GM11168 (cell line): ENCODE measurements around the gene CTXN1.
"Not testable (repeated sequence)": the region's sequence is repeated elsewhere in the genome, so short reads cannot be mapped to it uniquely, and the experiment has no call there.

ENCODE experiments used
- in situ Hi-C: fragments of 300-500 bp; cut with MboI; formaldehyde crosslinking; loops from one replicate; pipeline ENCODE4 v1.12.0; 2022; ENCODE audit warnings: low sequenced_read_pairs; ENCODE audit not compliant: unreplicated experiment

CTXN1 gene

GRCh38 chr19:7904074-7905020 is 21.6 kb downstream of the CTXN1 start:
- in situ Hi-C loops: no loop called here

DNA sequence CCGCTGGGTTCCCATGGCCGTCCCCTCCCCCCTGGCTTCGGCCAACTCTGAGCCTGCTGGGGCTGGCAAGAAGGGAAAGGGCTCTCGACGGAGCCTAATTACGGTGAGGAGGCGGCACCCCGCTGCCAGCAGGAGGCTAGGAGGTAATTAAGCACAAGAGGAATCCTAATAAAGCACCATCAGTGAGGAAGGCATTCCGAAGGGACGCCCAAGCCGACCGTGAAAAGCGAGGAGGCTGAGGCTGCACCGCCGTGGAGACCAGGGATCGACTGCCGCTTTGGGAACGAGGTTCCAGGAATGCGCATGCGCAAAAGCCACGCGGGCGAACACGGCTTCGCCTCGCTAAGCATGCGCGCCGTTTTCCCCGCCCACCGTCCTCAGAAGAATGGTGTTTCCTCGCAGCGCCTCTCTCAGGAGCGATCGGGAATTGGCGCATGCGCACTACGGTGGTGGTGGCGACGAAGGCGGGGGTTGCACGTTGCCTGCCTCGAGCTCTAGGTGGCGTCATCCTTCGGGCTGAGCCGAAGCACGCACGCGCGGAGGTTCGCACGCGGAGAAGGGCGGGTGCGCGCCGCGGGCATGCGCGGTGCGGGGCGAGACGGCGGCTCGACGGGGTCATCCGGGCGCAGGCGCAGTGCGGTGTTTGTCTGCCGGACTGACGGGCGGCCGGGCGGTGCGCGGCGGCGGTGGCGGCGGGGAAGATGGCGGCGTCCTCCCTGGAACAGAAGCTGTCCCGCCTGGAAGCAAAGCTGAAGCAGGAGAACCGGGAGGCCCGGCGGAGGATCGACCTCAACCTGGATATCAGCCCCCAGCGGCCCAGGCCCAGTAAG is 22.5 kb downstream of the CTXN1 start, which contains the start of gene MAP2K7:
TSS of gene MAP2K7 (plus strand) at position 634 of the 830 bp plus-strand sequence. CDS start at position 702, 68 bp downstream.
- in situ Hi-C loops: no loop called here

DNA sequence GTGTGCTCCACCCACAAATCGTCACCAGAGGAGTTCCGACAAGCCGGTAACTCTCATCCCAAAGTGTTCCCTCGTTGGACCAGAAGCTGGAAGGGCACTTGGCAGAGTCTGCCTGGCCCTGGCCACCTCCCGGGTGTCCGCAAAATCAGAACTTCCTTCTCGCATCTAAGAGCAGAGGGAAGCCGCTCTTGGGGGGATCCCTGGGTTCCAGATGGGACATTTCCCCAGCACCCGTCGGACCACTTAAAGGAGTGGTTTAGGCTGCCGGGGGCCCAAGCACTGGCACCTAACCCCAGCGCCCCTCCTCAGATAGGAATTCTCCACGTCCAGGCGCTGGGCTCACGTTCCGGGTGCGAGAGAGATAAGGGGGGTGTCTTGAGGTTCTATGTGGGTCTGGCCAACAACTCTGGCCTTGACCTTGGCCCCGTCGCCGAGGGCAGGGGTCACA is 23.1 kb downstream of the CTXN1 start:
- in situ Hi-C loops: no loop called here

GRCh38 chr19:7901337-7901736 is 24.6 kb downstream of the CTXN1 start:
- in situ Hi-C loops: no loop called here

DNA sequence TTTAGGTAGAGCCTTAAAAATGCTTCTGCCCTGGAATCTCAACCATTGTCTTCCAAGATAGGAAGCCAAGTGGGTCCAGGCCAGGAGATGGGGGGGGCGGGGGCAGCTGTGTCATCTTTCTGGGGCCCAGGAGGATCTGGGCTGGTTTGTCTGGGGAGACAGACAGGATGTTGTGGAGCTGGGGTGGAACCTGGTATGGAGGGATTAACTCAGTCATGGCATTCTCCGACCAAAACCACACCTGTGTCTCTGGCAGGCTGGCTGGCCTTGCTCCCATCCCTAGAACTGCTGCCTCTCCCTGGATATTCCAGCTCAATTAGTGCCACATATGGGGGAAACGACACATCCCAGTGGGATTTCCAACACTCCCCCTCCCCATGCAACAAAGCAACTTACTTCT is 25.0 kb downstream of the CTXN1 start:
- in situ Hi-C loops: no loop called here

- in situ Hi-C loops: no loop called here
Measured at GRCh38 chr19:7900401-7900870, 25.5 kb downstream of the CTXN1 start.

- in situ Hi-C loops: no loop called here
Measured at GRCh38 chr19:7899751-7900378, 26.1 kb downstream of the CTXN1 start.

- in situ Hi-C loops: no loop called here
Measured at GRCh38 chr19:7898967-7899366, 27.0 kb downstream of the CTXN1 start.

DNA sequence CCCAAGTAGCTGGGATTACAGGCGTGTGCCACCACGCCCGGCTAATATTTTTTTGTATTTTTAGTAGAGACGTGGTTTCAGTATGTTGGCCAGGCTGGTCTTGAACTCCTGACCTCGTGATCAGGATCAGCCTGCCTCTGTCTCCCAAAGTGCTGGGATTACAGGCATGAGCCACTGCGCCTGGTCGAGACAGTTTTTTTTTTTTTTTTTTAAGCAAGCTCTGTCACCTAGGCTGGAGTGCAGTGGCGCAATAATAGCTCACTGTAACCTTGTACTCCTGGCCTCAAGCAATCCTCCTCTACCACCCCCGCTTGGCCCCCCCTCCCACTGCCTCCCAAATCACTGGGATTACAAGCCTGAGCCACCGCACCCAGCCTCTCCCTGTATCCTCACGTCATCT is 28.6 kb downstream of the CTXN1 start:
- in situ Hi-C loops: no loop called here

DNA sequence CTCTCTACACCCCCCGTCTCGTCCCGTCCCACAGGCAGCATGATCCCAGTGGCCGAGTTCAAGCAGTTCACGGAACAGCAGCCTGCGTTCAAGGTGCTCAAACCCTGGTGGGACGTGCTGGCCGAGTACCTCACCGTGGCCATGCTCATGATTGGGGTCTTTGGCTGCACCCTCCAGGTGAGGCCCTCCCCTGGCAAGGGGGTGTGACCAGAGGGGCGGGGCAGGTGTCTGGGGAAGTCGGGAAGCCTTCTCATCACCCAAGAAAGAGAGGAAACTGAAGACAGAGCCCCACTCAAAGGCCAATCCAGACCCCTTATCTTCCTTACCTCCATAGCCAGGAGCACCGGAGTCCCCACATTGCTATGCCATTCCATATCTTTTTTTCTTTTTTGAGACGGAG is 30.4 kb downstream of the CTXN1 start:
- in situ Hi-C loops: no loop called here

- in situ Hi-C loops: no loop called here
Measured at GRCh38 chr19:7894612-7895309, 31.2 kb downstream of the CTXN1 start.

GRCh38 chr19:7893362-7894101 is 32.4 kb downstream of the CTXN1 start:
- in situ Hi-C loops: not testable (repeated sequence)

GRCh38 chr19:7888826-7889217 is 37.1 kb downstream of the CTXN1 start:
- in situ Hi-C loops: no loop called here

DNA sequence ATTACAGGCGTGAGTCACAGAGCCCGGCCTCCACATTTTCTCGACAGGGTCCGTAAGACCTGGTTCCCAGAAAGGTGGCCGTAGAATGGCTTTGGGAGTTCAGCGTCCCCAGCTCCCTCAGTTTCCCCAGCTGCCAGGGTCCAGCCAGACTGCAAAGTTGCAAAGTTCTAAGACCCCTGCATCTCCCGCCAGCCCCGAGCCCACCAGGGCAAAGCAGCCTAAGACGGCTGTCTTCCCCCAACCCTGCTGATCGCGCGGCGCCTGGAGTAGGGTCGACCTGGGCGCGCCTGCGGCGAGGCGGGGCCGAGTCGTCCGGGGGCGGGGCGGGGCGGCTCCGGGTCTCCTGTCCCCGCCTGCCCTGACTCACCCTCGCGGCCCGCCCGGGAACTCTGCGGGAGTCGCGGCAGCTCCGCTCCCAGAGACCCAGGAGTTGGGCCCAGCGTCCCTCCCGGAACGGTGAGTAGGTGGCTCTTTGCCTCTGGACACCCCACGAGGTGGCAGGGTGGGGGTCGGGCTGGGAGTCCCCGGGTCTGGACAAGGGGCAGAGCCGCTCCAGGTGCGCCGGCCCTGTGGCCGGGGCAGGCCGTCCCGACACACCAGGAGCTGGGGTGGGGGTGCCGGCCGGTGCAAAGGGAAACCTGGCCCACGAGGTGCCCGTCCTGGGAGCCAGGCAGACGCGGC is 37.6 kb downstream of the CTXN1 start, which contains the start of gene LRRC8E:
TSS of gene LRRC8E (plus strand) at position 366 of the 681 bp plus-strand sequence. CDS start 7,094 bp downstream, outside the sequence.
- in situ Hi-C loops: no loop called here

DNA sequence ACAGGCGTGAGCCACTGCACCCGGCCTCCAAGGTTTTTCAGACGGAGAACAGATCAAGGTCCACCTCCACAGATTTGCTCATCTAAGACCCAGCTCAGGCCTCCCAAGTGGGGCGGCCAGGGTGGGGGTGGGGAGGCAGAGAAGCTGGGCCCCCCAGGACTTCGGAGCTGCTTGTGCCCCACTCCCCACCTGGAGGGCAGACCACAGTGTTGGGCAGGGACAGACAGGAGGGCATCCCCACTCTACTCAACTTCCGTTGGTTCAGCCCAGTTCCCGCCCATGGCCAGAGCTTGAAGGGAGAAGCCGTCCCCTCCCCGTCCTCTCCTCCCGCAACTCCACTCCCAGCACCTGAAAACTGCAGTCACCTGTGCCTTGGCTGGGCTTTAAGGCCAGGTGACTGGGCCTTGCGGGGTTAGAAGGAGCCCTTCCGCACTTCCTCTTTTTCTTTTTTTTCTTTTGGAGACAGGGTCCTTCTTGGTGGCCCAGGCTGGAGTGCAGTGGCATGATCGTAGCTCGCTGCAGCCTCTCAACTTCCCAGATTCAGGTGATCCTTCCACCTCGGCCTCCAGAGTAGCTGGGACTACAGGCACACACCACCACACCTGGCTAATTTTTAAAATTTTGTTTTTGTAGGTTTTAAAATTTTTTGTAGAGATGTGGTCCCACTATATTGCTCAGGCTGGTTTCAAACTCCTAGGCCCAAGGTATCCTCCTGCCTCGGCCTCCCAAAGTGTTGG is 38.4 kb downstream of the CTXN1 start:
- in situ Hi-C loops: no loop called here

GRCh38 chr19:7885818-7886217 is 40.1 kb downstream of the CTXN1 start:
- in situ Hi-C loops: no loop called here

GRCh38 chr19:7883796-7884570 is 42.0 kb downstream of the CTXN1 start:
- in situ Hi-C loops: no loop called here
